Upper lobe of right lung (tissue), 1 donor: ENCODE measurements around the gene TOM1L2. TPM values are rescaled to one million over a fixed set of nuclear protein-coding genes. Genes with fewer than 3 reads are reported as not detected.

Experiments used
- ATAC-seq: fragments of 200-7000 bp; cut with Tn5 transposase; one replicate; pipeline ENCODE4 v1.9.1; 2020; ENCODE audit warnings: mild to moderate bottlenecking, moderate library complexity
- DNase-seq: peaks from one replicate; pipeline ENCODE4 v3.0.0-alpha.2; 2020
- H3K27ac ChIP-seq: fragments of 200-600 bp; one replicate; pipeline ENCODE4 v1.8.0; 2022
- H3K27me3 ChIP-seq: fragments of 200-600 bp; one replicate; pipeline ENCODE4 v1.8.0; 2022; ENCODE audit warnings: mild to moderate bottlenecking
- H3K36me3 ChIP-seq: fragments of 200-600 bp; one replicate; pipeline ENCODE4 v1.8.0; 2022
- H3K4me1 ChIP-seq: fragments of 200-600 bp; one replicate; pipeline ENCODE4 v1.8.0; 2022
- H3K4me3 ChIP-seq: fragments of 200-600 bp; one replicate; pipeline ENCODE4 v1.8.0; 2022; ENCODE audit warnings: mild to moderate bottlenecking
- H3K9me3 ChIP-seq: fragments of 200-600 bp; one replicate; pipeline ENCODE4 v1.8.0; 2022
- intact Hi-C: fragments of 100-400 bp; cut with DNase I; formaldehyde crosslinking; loops from one replicate; pipeline ENCODE4 v1.11.0; 2022
- total RNA-seq: library from RNA; stranded (reverse); fragmentation: NEBNext Ultra II Directional; extraction: Animal tissue kit (Norgen Biotek cat#: 25700); gene quantifications from one replicate; pipeline ENCODE4 v1.2.1, GENCODE V29; 2021
- TF ChIP-seq, protein P1 (sequence below): fragments of 200-600 bp; IDR thresholded peaks from one replicate; pipeline ENCODE4 v1.8.0; 2022; ENCODE audit warnings: antibody characterized with exemption
- donor health status: DM: no; HTN: yes; CAD: no; lungs with severe emphysema.

The TOM1L2 gene
- total RNA-seq, 1 donor from 2014 or later, result 76.7 TPM

DNA sequence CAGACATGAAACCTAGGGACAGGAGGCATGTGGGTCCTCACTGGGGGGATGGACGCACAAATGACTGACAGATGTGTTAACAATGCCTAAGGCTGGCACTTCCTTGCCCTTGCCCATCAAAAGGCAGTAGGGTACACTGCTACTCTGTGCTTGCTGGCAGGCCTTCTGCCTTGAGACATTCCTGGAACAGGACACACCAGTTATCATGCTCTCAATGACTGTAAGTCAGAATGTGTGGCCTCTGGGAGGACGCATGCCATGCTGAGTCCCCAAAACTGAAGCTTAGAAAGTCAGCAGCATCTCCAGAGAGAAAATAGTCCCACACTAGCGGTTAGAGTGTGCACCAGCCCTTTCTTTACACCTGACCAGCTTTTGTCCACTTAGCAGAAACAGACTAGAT, 119.3 kb downstream of the TOM1L2 start:
- ATAC-seq (no peak), DNase-seq (no peak)
- intact Hi-C loops, result no loop called here
- Histone ChIP-seq H3K36me3 (no peaks in the 10 kb centered on the region), H3K9me3 (no peaks in the 10 kb centered on the region), H3K27me3 (no peaks in the 10 kb centered on the region), H3K27ac (no peak overlapping the region), H3K4me1 (peaks cover 49% of the 10 kb centered on the region), H3K4me3 (no peak overlapping the region)
- TF ChIP-seq, protein P1, sequence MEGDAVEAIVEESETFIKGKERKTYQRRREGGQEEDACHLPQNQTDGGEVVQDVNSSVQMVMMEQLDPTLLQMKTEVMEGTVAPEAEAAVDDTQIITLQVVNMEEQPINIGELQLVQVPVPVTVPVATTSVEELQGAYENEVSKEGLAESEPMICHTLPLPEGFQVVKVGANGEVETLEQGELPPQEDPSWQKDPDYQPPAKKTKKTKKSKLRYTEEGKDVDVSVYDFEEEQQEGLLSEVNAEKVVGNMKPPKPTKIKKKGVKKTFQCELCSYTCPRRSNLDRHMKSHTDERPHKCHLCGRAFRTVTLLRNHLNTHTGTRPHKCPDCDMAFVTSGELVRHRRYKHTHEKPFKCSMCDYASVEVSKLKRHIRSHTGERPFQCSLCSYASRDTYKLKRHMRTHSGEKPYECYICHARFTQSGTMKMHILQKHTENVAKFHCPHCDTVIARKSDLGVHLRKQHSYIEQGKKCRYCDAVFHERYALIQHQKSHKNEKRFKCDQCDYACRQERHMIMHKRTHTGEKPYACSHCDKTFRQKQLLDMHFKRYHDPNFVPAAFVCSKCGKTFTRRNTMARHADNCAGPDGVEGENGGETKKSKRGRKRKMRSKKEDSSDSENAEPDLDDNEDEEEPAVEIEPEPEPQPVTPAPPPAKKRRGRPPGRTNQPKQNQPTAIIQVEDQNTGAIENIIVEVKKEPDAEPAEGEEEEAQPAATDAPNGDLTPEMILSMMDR, result no peak

DNA sequence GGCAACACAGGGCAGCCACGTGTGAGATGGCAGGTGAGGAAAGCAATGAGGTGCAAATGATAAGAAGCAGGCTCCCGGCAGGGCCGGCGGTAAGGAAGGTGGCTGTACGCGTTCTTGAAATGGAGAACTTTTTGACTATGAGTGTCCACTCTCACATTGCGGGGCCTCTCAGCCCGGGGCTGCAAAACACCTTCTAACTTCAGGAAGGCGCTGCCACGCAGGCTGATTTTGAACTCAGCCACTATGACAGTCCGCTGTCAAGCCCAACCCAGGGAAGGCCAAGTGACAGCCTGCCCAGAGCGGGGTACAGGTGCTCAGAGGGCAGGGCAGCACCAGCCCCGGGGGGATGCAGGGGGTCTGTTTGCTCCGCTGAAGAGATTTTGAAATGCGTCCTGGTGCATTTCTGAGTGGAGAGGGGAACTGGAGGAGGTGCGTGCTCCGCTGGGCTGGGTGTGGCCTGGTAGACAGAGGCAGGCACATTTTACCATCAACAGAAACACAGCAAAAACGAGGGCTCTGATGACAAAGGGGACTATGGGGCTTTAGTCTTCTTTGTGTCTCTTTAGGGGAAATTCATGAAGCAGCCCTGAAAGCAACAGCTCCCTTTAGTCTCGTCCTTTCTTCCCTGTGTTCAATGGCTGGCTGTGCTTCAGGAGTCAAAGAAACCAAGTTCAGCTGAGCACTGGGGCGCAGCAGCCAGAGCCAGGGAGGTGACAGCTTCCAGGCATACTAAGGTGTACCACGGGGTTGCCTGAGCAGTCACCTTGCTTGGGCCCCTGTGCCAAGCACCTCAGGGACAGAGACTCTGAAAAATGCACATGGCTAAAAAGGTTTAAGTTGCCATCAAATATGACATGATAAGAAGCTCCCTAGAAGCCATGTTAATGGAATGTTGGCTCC, 120.8 kb downstream of the TOM1L2 start:
- H3K9me3 ChIP-seq, result no peaks in the 10 kb centered on the region
- no peaks in the 10 kb centered on the region for H3K27me3 ChIP-seq
- peaks cover 50% of the 10 kb centered on the region for H3K4me1 ChIP-seq
- no peak overlapping the region for H3K27ac ChIP-seq
- H3K4me3 ChIP-seq, result no peak overlapping the region
- TF ChIP-seq, protein P1, result no peak
- intact Hi-C loops, result no loop called here
- DNase-seq, result no peak
- no peaks in the 10 kb centered on the region for H3K36me3 ChIP-seq
- ATAC-seq, result no peak

DNA sequence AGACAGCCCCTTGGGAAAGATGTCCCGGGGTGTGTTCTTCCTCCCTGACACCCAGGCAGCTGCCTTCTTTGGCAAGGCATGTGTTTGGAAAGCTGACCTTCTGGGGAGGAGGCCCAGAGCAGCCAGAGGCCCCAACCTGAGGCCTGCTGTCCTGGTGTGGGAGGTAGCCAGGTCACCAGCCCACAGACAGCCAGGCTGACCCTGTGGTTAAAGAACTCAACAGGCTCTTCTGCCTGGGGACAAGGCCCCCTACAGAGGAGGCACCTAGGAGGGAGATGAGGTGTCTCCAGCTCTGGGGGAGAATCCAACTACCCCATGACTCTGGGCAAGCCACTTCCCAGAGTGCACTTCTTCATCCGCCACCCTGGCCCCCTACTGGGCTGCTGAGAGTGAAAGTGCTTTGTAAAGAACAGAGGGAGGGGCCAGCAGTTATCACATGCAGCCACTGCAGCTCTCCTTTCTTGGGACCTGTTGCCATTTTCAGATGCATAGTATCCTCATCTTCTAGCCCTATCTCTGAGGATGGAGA, 122.3 kb downstream of the TOM1L2 start:
- TF ChIP-seq, protein P1, result peak; percentile 29
- Histone ChIP-seq H3K9me3 (no peaks in the 10 kb centered on the region), H3K4me1 (peaks cover 57% of the 10 kb centered on the region), H3K36me3 (no peaks in the 10 kb centered on the region), H3K4me3 (no peak overlapping the region), H3K27ac (peak overlapping the region; percentile 79), H3K27me3 (no peaks in the 10 kb centered on the region)
- DNase-seq (no peak), ATAC-seq (peak; percentile 62)
- intact Hi-C loops, result no loop called here

DNA sequence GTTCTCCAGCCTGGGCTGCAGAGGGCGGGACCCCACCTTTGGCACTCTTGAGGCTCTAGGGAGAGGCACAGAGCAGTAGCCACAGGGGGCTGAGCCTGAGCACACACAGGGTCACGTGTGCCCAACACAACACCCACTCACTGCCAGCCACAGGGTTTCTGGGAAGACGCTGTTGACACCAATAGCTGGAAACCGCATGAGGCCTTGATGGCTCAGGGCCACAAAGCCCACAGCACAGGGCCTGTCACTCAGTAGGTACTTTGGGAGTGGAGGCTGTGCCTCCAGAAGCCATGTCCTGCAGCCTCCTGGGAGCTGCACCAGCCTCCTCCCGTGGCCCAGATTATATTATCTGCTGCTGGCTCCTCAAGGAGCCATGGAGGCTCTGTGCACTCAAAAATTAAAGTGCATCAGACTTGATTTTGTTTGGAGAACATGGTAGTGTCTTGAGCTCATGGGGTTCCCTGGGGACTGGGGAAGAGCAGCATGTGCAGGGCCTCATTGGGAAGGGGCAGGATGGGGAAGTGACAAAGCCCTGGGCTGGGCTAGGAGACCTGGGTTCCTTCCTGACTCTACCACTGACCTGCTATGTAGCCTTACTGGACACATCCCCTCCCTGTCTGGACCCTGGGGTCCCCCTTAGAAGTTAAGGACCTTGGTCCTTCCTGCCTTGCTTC, 122.9 kb downstream of the TOM1L2 start:
- DNase-seq (peak; percentile 92), ATAC-seq (peak; percentile 89)
- peak overlapping the region; percentile 79 for H3K27ac ChIP-seq
- no peak overlapping the region for H3K4me3 ChIP-seq
- TF ChIP-seq, protein P1, result no peak
- no peaks in the 10 kb centered on the region for H3K27me3 ChIP-seq
- intact Hi-C loops, result no loop called here
- H3K36me3 ChIP-seq, result no peaks in the 10 kb centered on the region
- H3K9me3 ChIP-seq, result no peaks in the 10 kb centered on the region
- H3K4me1 ChIP-seq, result peaks cover 57% of the 10 kb centered on the region

DNA sequence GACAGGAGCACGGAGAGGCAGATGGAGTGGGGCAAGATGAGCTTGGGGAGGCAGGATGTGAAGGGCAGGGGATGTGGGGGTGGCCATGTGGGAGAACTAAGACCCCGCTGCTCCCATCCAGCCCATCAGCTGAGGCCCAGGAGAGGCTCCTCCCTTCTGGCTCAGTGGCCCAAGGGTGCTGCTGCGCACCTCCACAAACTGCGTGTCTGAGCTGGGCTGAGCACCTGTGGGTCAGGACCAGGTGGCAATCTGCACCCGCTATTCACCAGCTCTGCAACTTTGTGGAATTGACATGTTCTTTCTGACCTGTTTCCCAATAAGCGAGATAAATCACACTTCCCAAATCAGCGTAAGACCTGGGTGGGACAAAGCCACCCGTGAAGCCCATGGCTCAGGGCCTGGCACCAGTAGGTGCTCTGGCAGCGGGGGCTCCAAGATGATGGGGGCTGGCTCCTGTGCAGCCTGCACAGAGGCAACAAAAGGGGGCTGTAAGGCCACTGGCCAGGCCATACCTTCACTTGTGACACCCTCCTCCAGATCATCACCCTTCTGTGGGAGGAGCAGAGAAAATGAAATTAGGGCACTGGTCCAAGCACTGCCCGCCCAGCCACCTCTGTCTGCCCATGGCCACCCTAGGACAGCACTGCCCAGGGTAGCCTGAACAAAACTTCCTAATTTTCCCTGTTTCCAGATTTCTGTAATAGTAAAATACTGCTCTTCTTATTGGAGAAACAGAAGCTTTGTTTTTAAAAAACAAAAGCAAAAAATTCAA, 123.7 kb downstream of the TOM1L2 start:
- ATAC-seq, result peak; percentile 22
- H3K27ac ChIP-seq, result peak overlapping the region; percentile 79
- intact Hi-C loops, result no loop called here
- peaks cover 53% of the 10 kb centered on the region for H3K4me1 ChIP-seq
- H3K4me3 ChIP-seq, result no peak overlapping the region
- H3K27me3 ChIP-seq, result no peaks in the 10 kb centered on the region
- no peak for DNase-seq
- no peaks in the 10 kb centered on the region for H3K36me3 ChIP-seq
- no peaks in the 10 kb centered on the region for H3K9me3 ChIP-seq
- TF ChIP-seq, protein P1, result no peak
